ENCODE data around the gene PFKP.
"Not testable (repeated sequence)": the region's sequence is repeated elsewhere in the genome, so short reads cannot be mapped to it uniquely, and the experiment has no call there.

Gene PFKP

GRCh38 chr10:3166496-3167290, 99.3 kb downstream of the PFKP start:
- no peaks in the 10 kb centered on the region for H3K27me3 ChIP-seq (replicated peaks; ENCODE audit: control insufficient read depth, insufficient read depth, low read length, poor library complexity, severe bottlenecking)
- H3K27ac ChIP-seq (ENCODE audit: insufficient read depth, low read length, poor library complexity, severe bottlenecking) = no peak overlapping the region
- peaks cover 75% of the 10 kb centered on the region for H3K36me3 ChIP-seq (ENCODE audit: control insufficient read depth, insufficient read depth, low read length)
- no peaks in the 10 kb centered on the region for H3K9me3 ChIP-seq (ENCODE audit: control insufficient read depth, low read length)
- no peak for DNase-seq
- H3K4me3 ChIP-seq (ENCODE audit: insufficient read depth, low read depth, low read length, poor library complexity, severe bottlenecking) = no peak overlapping the region
- H3K4me1 ChIP-seq (ENCODE audit: control insufficient read depth, insufficient read depth, low read length, poor library complexity, severe bottlenecking) = peaks cover 5% of the 10 kb centered on the region

- H3K27me3 ChIP-seq (replicated peaks; ENCODE audit: control insufficient read depth, insufficient read depth, low read length, poor library complexity, severe bottlenecking) = no peaks in the 10 kb centered on the region
- H3K36me3 ChIP-seq (ENCODE audit: control insufficient read depth, insufficient read depth, low read length) = peaks cover 67% of the 10 kb centered on the region
- H3K4me1 ChIP-seq (ENCODE audit: control insufficient read depth, insufficient read depth, low read length, poor library complexity, severe bottlenecking) = peaks cover 5% of the 10 kb centered on the region
- H3K27ac ChIP-seq (ENCODE audit: insufficient read depth, low read length, poor library complexity, severe bottlenecking) = no peak overlapping the region
- H3K4me3 ChIP-seq (ENCODE audit: insufficient read depth, low read depth, low read length, poor library complexity, severe bottlenecking) = no peak overlapping the region
- no peak for DNase-seq
- no peaks in the 10 kb centered on the region for H3K9me3 ChIP-seq (ENCODE audit: control insufficient read depth, low read length)
These were observed 100.4 kb downstream of the PFKP start for GRCh38 chr10:3167611-3168330.

- Histone ChIP-seq H3K4me3 (ENCODE audit: insufficient read depth, low read depth, low read length, poor library complexity, severe bottlenecking) (no peak overlapping the region), H3K27me3 (replicated peaks; ENCODE audit: control insufficient read depth, insufficient read depth, low read length, poor library complexity, severe bottlenecking) (no peaks in the 10 kb centered on the region), H3K9me3 (ENCODE audit: control insufficient read depth, low read length) (no peaks in the 10 kb centered on the region), H3K4me1 (ENCODE audit: control insufficient read depth, insufficient read depth, low read length, poor library complexity, severe bottlenecking) (peaks cover 5% of the 10 kb centered on the region), H3K36me3 (ENCODE audit: control insufficient read depth, insufficient read depth, low read length) (peaks cover 54% of the 10 kb centered on the region), H3K27ac (ENCODE audit: insufficient read depth, low read length, poor library complexity, severe bottlenecking) (no peak overlapping the region)
- DNase-seq = no peak
These were observed 101.9 kb downstream of the PFKP start for GRCh38 chr10:3169271-3169670.

GRCh38 chr10:3169673-3170072, 102.3 kb downstream of the PFKP start:
- Histone ChIP-seq H3K27me3 (replicated peaks; ENCODE audit: control insufficient read depth, insufficient read depth, low read length, poor library complexity, severe bottlenecking) (no peaks in the 10 kb centered on the region), H3K4me3 (ENCODE audit: insufficient read depth, low read depth, low read length, poor library complexity, severe bottlenecking) (no peak overlapping the region), H3K9me3 (ENCODE audit: control insufficient read depth, low read length) (no peaks in the 10 kb centered on the region), H3K36me3 (ENCODE audit: control insufficient read depth, insufficient read depth, low read length) (peaks cover 51% of the 10 kb centered on the region), H3K4me1 (ENCODE audit: control insufficient read depth, insufficient read depth, low read length, poor library complexity, severe bottlenecking) (peaks cover 5% of the 10 kb centered on the region), H3K27ac (ENCODE audit: insufficient read depth, low read length, poor library complexity, severe bottlenecking) (no peak overlapping the region)
- DNase-seq = no peak

- H3K27ac ChIP-seq (ENCODE audit: insufficient read depth, low read length, poor library complexity, severe bottlenecking) = not testable (repeated sequence)
These were observed 104.1 kb downstream of the PFKP start for GRCh38 chr10:3171488-3171887.

GRCh38 chr10:3172081-3172445, 104.7 kb downstream of the PFKP start:
- Histone ChIP-seq H3K4me1 (ENCODE audit: control insufficient read depth, insufficient read depth, low read length, poor library complexity, severe bottlenecking) (peaks cover 5% of the 10 kb centered on the region), H3K27me3 (replicated peaks; ENCODE audit: control insufficient read depth, insufficient read depth, low read length, poor library complexity, severe bottlenecking) (no peaks in the 10 kb centered on the region), H3K9me3 (ENCODE audit: control insufficient read depth, low read length) (no peaks in the 10 kb centered on the region), H3K36me3 (ENCODE audit: control insufficient read depth, insufficient read depth, low read length) (peaks cover 27% of the 10 kb centered on the region), H3K27ac (ENCODE audit: insufficient read depth, low read length, poor library complexity, severe bottlenecking) (peak overlapping the region; percentile 82), H3K4me3 (ENCODE audit: insufficient read depth, low read depth, low read length, poor library complexity, severe bottlenecking) (peak overlapping the region; percentile 93)
- DNase-seq = no peak

More at GRCh38 chr10:3171488-3171887, 104.1 kb downstream of the PFKP start:
- Histone ChIP-seq H3K36me3 (ENCODE audit: control insufficient read depth, insufficient read depth, low read length) (peaks cover 33% of the 10 kb centered on the region), H3K4me3 (ENCODE audit: insufficient read depth, low read depth, low read length, poor library complexity, severe bottlenecking) (peak overlapping the region; percentile 93)
- DNase-seq; H3K27me3 ChIP-seq (replicated peaks; ENCODE audit: control insufficient read depth, insufficient read depth, low read length, poor library complexity, severe bottlenecking); H3K9me3 ChIP-seq (ENCODE audit: control insufficient read depth, low read length); H3K4me1 ChIP-seq (ENCODE audit: control insufficient read depth, insufficient read depth, low read length, poor library complexity, severe bottlenecking): not testable (repeated sequence)

GRCh38 chr10:3172446-3173170, 105.3 kb downstream of the PFKP start, which contains the start of gene PITRM1:
Gene PITRM1, minus strand, starts transcription at chr10:3172782. Its CDS starts 10 bp downstream, at chr10:3172772.
- no peaks in the 10 kb centered on the region for H3K9me3 ChIP-seq (ENCODE audit: control insufficient read depth, low read length)
- peak within 1 kb of the TSS; percentile 82 for H3K27ac ChIP-seq (ENCODE audit: insufficient read depth, low read length, poor library complexity, severe bottlenecking)
- peaks cover 22% of the 10 kb centered on the region for H3K36me3 ChIP-seq (ENCODE audit: control insufficient read depth, insufficient read depth, low read length)
- H3K4me3 ChIP-seq (ENCODE audit: insufficient read depth, low read depth, low read length, poor library complexity, severe bottlenecking) = peak within 1 kb of the TSS; percentile 93
- H3K27me3 ChIP-seq (replicated peaks; ENCODE audit: control insufficient read depth, insufficient read depth, low read length, poor library complexity, severe bottlenecking) = no peaks in the 10 kb centered on the region
- DNase-seq = peak; percentile 99
- H3K4me1 ChIP-seq (ENCODE audit: control insufficient read depth, insufficient read depth, low read length, poor library complexity, severe bottlenecking) = peaks cover 5% of the 10 kb centered on the region

- H3K36me3 ChIP-seq (ENCODE audit: control insufficient read depth, insufficient read depth, low read length) = peaks cover 16% of the 10 kb centered on the region
- H3K27me3 ChIP-seq (replicated peaks; ENCODE audit: control insufficient read depth, insufficient read depth, low read length, poor library complexity, severe bottlenecking) = no peaks in the 10 kb centered on the region
- H3K4me3 ChIP-seq (ENCODE audit: insufficient read depth, low read depth, low read length, poor library complexity, severe bottlenecking) = peak overlapping the region; percentile 35
- H3K4me1 ChIP-seq (ENCODE audit: control insufficient read depth, insufficient read depth, low read length, poor library complexity, severe bottlenecking) = peaks cover 5% of the 10 kb centered on the region
- no peak for DNase-seq
- H3K27ac ChIP-seq (ENCODE audit: insufficient read depth, low read length, poor library complexity, severe bottlenecking) = no peak overlapping the region
- H3K9me3 ChIP-seq (ENCODE audit: control insufficient read depth, low read length) = no peaks in the 10 kb centered on the region
These were observed 106.0 kb downstream of the PFKP start for GRCh38 chr10:3173171-3173878.

- Histone ChIP-seq H3K27ac (ENCODE audit: insufficient read depth, low read length, poor library complexity, severe bottlenecking) (no peak overlapping the region), H3K9me3 (ENCODE audit: control insufficient read depth, low read length) (no peaks in the 10 kb centered on the region), H3K27me3 (replicated peaks; ENCODE audit: control insufficient read depth, insufficient read depth, low read length, poor library complexity, severe bottlenecking) (no peaks in the 10 kb centered on the region), H3K36me3 (ENCODE audit: control insufficient read depth, insufficient read depth, low read length) (no peaks in the 10 kb centered on the region), H3K4me3 (ENCODE audit: insufficient read depth, low read depth, low read length, poor library complexity, severe bottlenecking) (no peak overlapping the region), H3K4me1 (ENCODE audit: control insufficient read depth, insufficient read depth, low read length, poor library complexity, severe bottlenecking) (no peaks in the 10 kb centered on the region)
- DNase-seq = no peak
These were observed 110.7 kb downstream of the PFKP start for GRCh38 chr10:3178042-3178441.
